Measurements from ENCODE around the gene ASB10.

DNA sequence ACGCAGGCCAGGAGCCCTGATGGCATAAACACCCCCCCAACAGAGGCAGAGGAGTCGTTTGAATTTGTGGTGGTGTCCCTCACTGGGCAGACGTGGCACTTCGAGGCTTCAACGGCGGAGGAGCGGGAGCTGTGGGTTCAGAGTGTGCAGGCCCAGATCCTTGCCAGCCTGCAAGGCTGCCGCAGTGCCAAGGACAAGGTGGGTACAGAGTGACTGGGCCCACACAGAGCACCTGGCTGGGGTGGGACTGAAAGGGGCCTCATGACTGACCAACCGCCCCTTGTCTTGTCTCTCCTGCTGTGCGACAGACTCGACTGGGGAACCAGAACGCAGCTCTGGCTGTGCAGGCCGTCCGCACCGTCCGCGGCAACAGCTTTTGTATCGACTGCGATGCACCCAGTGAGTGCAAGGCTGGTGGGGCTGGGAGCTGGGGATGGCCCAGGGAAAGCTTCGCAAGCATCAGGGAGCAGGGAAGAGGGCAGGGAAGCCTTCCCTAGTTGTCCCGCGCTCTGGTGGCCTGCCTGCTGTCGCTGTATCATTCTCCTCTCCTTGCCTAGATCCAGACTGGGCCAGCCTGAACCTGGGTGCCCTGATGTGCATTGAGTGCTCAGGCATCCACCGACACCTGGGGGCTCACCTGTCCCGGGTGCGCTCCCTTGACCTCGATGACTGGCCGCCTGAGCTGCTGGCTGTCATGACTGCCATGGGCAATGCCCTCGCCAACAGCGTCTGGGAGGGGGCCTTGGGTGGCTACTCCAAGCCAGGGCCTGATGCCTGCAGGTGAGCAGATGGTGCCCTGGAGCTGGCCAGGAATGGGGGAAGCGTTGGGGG lies 45.0 kb downstream of the ASB10 start:
- TF ChIP-seq YY1 (IDR thresholded peaks at IDR 0.05; ENCODE audit: low read depth), result no peak
- TF ChIP-seq EP300 (IDR thresholded peaks at IDR 0.05; ENCODE audit: borderline replicate concordance in 1 of 2, low read depth in 1 of 2, low read length in 1 of 2), result no peak
- no peak for TF ChIP-seq NRF1 (IDR thresholded peaks at IDR 0.05; ENCODE audit: low read depth, low read length)
- no peak for TF ChIP-seq JUND (IDR thresholded peaks at IDR 0.05)
- TF ChIP-seq, protein P1, sequence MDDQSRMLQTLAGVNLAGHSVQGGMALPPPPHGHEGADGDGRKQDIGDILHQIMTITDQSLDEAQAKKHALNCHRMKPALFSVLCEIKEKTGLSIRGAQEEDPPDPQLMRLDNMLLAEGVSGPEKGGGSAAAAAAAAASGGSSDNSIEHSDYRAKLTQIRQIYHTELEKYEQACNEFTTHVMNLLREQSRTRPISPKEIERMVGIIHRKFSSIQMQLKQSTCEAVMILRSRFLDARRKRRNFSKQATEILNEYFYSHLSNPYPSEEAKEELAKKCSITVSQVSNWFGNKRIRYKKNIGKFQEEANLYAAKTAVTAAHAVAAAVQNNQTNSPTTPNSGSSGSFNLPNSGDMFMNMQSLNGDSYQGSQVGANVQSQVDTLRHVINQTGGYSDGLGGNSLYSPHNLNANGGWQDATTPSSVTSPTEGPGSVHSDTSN (IDR thresholded peaks at IDR 0.05), result no peak
- TF ChIP-seq, protein P2, sequence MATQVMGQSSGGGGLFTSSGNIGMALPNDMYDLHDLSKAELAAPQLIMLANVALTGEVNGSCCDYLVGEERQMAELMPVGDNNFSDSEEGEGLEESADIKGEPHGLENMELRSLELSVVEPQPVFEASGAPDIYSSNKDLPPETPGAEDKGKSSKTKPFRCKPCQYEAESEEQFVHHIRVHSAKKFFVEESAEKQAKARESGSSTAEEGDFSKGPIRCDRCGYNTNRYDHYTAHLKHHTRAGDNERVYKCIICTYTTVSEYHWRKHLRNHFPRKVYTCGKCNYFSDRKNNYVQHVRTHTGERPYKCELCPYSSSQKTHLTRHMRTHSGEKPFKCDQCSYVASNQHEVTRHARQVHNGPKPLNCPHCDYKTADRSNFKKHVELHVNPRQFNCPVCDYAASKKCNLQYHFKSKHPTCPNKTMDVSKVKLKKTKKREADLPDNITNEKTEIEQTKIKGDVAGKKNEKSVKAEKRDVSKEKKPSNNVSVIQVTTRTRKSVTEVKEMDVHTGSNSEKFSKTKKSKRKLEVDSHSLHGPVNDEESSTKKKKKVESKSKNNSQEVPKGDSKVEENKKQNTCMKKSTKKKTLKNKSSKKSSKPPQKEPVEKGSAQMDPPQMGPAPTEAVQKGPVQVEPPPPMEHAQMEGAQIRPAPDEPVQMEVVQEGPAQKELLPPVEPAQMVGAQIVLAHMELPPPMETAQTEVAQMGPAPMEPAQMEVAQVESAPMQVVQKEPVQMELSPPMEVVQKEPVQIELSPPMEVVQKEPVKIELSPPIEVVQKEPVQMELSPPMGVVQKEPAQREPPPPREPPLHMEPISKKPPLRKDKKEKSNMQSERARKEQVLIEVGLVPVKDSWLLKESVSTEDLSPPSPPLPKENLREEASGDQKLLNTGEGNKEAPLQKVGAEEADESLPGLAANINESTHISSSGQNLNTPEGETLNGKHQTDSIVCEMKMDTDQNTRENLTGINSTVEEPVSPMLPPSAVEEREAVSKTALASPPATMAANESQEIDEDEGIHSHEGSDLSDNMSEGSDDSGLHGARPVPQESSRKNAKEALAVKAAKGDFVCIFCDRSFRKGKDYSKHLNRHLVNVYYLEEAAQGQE (IDR thresholded peaks at IDR 0.05; ENCODE audit: low read depth, low read length), result no peak
- TF ChIP-seq, protein P3, sequence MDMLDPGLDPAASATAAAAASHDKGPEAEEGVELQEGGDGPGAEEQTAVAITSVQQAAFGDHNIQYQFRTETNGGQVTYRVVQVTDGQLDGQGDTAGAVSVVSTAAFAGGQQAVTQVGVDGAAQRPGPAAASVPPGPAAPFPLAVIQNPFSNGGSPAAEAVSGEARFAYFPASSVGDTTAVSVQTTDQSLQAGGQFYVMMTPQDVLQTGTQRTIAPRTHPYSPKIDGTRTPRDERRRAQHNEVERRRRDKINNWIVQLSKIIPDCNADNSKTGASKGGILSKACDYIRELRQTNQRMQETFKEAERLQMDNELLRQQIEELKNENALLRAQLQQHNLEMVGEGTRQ (IDR thresholded peaks at IDR 0.05; ENCODE audit: borderline replicate concordance, low read depth, low read length), result no peak
